A673 (cell line): ENCODE measurements around the gene IFRD2.

Source experiments
- EZH2 ChIP-seq: fragments of 200-600 bp; sonication (generic); IDR thresholded peaks from 2 replicates; pipeline ENCODE4 v1.6.1; 2017; ENCODE audit warnings: borderline replicate concordance, low read depth, mild to moderate bottlenecking, mixed read lengths, antibody characterized with exemption, low read length; ENCODE audit not compliant: poor library complexity, severe bottlenecking
- TF ChIP-seq, protein P1 (sequence below): fragments of 300-800, 200-600 bp; sonication (generic); conservative IDR thresholded peaks from 2 replicates; pipeline ENCODE4 v1.5.1; 2017; ENCODE audit warnings: low read depth, mild to moderate bottlenecking, antibody characterized with exemption, low read length, moderate library complexity, mixed read lengths

- TF ChIP-seq, protein P1, sequence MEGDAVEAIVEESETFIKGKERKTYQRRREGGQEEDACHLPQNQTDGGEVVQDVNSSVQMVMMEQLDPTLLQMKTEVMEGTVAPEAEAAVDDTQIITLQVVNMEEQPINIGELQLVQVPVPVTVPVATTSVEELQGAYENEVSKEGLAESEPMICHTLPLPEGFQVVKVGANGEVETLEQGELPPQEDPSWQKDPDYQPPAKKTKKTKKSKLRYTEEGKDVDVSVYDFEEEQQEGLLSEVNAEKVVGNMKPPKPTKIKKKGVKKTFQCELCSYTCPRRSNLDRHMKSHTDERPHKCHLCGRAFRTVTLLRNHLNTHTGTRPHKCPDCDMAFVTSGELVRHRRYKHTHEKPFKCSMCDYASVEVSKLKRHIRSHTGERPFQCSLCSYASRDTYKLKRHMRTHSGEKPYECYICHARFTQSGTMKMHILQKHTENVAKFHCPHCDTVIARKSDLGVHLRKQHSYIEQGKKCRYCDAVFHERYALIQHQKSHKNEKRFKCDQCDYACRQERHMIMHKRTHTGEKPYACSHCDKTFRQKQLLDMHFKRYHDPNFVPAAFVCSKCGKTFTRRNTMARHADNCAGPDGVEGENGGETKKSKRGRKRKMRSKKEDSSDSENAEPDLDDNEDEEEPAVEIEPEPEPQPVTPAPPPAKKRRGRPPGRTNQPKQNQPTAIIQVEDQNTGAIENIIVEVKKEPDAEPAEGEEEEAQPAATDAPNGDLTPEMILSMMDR: no peak
- TF ChIP-seq EZH2: no peak
These were observed at the start of gene IFRD2 for GRCh38 chr3:50292159-50293078.
